ENCODE data around the gene BLOC1S6. TPM values are rescaled to one million over a fixed set of nuclear protein-coding genes. Genes with fewer than 3 reads are reported as not detected.

BLOC1S6 gene, protein sequence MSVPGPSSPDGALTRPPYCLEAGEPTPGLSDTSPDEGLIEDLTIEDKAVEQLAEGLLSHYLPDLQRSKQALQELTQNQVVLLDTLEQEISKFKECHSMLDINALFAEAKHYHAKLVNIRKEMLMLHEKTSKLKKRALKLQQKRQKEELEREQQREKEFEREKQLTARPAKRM
- 10 to 100 TPM; 36.1 to 52.5 TPM for total RNA-seq

DNA sequence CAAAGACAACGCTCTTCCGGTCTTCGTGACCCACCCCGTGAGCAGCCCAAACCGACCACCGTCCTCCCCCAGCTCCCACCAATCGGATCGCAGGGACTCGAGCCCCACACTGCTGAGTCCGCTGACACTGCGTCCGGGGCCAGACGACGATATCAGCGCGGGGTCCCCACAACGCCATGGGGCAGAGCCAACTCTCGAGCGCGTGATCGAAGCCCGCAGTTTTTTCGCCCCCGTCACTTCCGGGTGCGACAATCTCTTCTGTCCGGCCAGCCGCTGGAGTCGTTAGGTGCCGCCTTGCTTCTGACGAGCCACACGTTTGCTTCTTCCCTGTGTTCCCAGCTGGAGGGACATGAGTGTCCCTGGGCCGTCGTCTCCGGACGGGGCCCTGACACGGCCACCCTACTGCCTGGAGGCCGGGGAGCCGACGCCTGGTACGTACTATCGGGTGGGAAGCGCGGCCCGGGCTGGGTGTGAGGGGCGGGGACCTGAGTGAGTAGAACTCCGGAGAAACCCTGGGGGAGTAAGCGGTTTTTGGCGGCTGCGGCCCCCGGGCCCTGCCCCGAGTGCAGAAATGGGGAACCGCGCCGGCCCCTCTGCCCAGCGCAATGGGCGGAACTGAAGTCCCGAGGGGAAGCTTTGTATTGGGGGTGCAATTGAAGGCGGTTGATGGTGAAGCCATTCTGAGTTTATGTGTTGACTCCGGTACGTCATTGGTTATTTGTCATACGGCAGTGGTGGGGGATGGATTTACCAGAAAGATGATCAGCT is at the start of gene BLOC1S6:
Gene BLOC1S6, plus strand, starts transcription at position 285 of the 768 bp plus-strand sequence. Its CDS starts 65 bp downstream, at position 350.
- intact Hi-C loops (cut with DNase I, micrococcal nuclease): loop anchor here (1.0 to 2.0 kb wide), 9 partner anchors 48 to 420 kb away; partner anchors contain the start of genes SLC30A4 (in 2 of the 2) and SQOR (in 1 of the 2)

DNA sequence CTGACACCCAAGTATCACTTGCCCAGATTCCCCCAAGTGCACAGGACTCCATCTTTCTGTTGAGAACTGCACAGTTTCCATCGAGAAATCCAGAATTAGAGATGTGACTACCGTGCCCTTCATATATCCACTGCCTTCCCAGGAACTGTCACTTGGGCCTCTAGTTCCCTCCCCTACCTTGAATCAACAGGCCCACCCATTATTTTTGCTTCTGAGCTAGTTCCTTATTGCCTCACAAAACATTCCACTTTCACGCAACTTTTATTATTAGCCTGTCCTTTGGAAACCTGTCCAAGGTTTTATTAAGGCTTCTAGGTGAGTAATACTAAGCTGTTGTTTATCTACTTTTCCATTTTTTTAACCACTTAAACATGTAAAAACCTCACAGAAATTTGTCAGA is 47.5 kb upstream of the BLOC1S6 start:
- DNase-seq (no peak), ATAC-seq (no peak)
- Mint-ChIP-seq H3K36me3 (ENCODE audit: low read depth) (no peaks in the 10 kb centered on the region), H3K27me3 (no peaks in the 10 kb centered on the region), H3K27ac (no peak overlapping the region), H3K4me3 (no peak overlapping the region), H3K9me3 (ENCODE audit: low read depth) (no peaks in the 10 kb centered on the region), H3K4me1 (no peaks in the 10 kb centered on the region)
- CTCF ChIA-PET: interaction anchor here (0.9 kb wide), 1 partner anchor 18 kb away, joined by 3 read pairs; no protein-coding TSS in a partner anchor
- POLR2A ChIA-PET: no interaction called here
- intact Hi-C loops (cut with DNase I, micrococcal nuclease): no loop called here

More for the DNA sequence above, at the start of gene BLOC1S6:
- H3K27me3 Mint-ChIP-seq: no peaks in the 10 kb centered on the region
- H3K27ac Mint-ChIP-seq: peak within 1 kb of the TSS; percentile 100
- peak within 1 kb of the TSS; percentile 94 for H3K4me3 Mint-ChIP-seq
- ChIA-PET POLR2A (interaction anchor here (0.5 to 3.1 kb wide), 7 partner anchors 10 to 875 kb away, joined by 3 to 23 read pairs (median 4); partner anchors contain the start of gene SHF), CTCF (interaction anchor here (0.6 to 4.2 kb wide), 19 partner anchors 11 to 272 kb away, joined by 3 to 33 read pairs (median 4); a partner anchor contains a TSS)
- peaks cover 3% of the 10 kb centered on the region for H3K36me3 Mint-ChIP-seq (ENCODE audit: low read depth)
- ATAC-seq (peak; percentile 81), DNase-seq (peak; percentile 91)
- peaks cover 48% of the 10 kb centered on the region for H3K4me1 Mint-ChIP-seq
- H3K9me3 Mint-ChIP-seq (ENCODE audit: low read depth): no peaks in the 10 kb centered on the region

GRCh38 chr15:45540531-45540930 is 46.6 kb upstream of the BLOC1S6 start:
- Mint-ChIP-seq H3K4me3 (no peak overlapping the region), H3K36me3 (ENCODE audit: low read depth) (no peaks in the 10 kb centered on the region), H3K27me3 (no peaks in the 10 kb centered on the region), H3K9me3 (ENCODE audit: low read depth) (no peaks in the 10 kb centered on the region), H3K27ac (no peak overlapping the region), H3K4me1 (no peaks in the 10 kb centered on the region)
- ATAC-seq (no peak), DNase-seq (no peak)
- intact Hi-C loops (cut with DNase I, micrococcal nuclease): no loop called here
- ChIA-PET CTCF (interaction anchor here (0.9 kb wide), 1 partner anchor 19 kb away, joined by 3 read pairs; no protein-coding TSS in a partner anchor), POLR2A (no interaction called here)

DNA sequence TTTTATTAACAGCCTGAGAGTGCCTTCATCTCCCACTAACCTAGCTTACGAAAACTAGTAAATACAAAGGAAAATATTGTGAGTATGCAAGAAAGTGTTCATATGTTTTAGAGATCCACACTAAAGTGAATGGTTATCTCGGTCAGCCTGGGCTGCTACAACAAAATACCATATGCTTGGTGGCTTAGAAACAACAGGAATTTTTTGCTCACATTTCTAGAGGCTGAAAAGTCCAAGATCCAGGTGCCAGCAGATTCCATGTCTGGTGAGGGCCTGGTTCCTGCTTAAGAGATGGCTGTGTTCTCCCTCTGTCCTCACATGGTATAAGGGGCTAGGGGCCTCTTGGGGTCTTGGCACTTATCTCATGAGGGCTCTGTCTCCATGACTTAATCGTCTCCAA is 44.1 kb upstream of the BLOC1S6 start:
- no peaks in the 10 kb centered on the region for H3K9me3 Mint-ChIP-seq (ENCODE audit: low read depth)
- ATAC-seq (no peak), DNase-seq (no peak)
- H3K27ac Mint-ChIP-seq: no peak overlapping the region
- H3K27me3 Mint-ChIP-seq: peaks cover 1% of the 10 kb centered on the region
- intact Hi-C loops (cut with DNase I, micrococcal nuclease): no loop called here
- no peak overlapping the region for H3K4me3 Mint-ChIP-seq
- no peaks in the 10 kb centered on the region for H3K4me1 Mint-ChIP-seq
- ChIA-PET POLR2A (no interaction called here), CTCF (no interaction called here)
- H3K36me3 Mint-ChIP-seq (ENCODE audit: low read depth): no peaks in the 10 kb centered on the region

DNA sequence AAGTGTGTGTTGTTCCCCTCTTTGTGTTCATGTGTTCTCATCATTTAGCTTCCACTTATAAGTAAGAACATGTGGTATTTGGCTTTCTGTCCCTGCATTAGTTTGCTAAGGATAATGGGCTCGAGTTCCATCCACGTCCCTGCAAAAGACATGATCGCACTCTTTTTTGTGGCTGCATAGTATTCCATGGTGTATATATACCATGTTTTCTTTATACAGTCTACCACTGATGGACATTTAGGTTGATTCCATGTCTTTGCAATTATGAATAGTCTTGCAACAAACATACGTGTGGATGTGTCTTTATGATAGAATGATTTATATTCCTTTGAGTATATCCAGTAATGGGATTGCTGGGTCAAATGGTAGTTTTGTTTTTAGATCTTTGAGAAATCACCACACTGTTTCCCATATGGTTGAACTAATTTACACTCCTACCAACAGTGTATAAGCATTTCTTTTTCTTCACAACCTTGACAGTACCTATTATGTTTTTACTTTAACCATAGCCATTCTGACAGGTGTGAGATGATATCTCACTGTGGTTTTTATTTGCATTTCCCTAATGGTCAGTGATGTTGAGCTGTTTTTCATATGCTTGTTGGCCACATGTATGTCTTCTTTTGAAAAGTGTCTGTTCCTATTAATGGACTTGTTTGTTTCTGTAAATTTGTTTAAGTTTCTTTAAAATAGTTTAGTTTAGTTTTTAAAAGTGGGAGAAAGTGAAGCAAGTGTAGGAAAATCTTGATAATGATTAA is 42.7 kb upstream of the BLOC1S6 start:
- intact Hi-C loops (cut with DNase I, micrococcal nuclease): no loop called here
- POLR2A ChIA-PET: no interaction called here
- Mint-ChIP-seq H3K27me3 (peaks cover 1% of the 10 kb centered on the region), H3K27ac (no peak overlapping the region), H3K4me1 (no peaks in the 10 kb centered on the region), H3K36me3 (ENCODE audit: low read depth) (no peaks in the 10 kb centered on the region), H3K4me3 (no peak overlapping the region), H3K9me3 (ENCODE audit: low read depth) (no peaks in the 10 kb centered on the region)
- no peak for ATAC-seq
- DNase-seq: no peak
- CTCF ChIA-PET: no interaction called here

DNA sequence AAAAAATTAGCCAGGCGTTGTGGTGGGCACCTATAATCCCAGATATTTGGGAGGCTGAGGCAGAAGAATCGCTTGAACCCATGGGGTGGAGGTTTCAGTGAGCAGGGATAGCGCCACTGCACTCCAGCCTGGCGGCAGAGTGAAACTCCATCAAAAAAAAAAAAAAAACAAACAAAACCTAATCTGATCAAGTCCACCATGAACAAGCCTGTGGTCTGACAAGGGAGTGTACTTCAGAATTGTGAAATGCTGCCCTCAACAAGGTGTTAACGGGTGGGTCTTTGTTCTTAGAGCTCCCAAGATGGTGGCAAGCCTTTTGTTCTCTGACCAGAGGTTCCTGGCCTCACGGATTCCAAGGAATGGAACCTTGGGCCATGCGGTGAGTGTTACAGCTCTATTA is 40.4 kb upstream of the BLOC1S6 start:
- Mint-ChIP-seq H3K4me1 (no peaks in the 10 kb centered on the region), H3K27me3 (peaks cover 3% of the 10 kb centered on the region), H3K36me3 (ENCODE audit: low read depth) (no peaks in the 10 kb centered on the region), H3K27ac (no peak overlapping the region), H3K4me3 (no peak overlapping the region), H3K9me3 (ENCODE audit: low read depth) (no peaks in the 10 kb centered on the region)
- no peak for DNase-seq
- intact Hi-C loops (cut with DNase I, micrococcal nuclease): no loop called here
- no peak for ATAC-seq
- ChIA-PET POLR2A (no interaction called here), CTCF (no interaction called here)

DNA sequence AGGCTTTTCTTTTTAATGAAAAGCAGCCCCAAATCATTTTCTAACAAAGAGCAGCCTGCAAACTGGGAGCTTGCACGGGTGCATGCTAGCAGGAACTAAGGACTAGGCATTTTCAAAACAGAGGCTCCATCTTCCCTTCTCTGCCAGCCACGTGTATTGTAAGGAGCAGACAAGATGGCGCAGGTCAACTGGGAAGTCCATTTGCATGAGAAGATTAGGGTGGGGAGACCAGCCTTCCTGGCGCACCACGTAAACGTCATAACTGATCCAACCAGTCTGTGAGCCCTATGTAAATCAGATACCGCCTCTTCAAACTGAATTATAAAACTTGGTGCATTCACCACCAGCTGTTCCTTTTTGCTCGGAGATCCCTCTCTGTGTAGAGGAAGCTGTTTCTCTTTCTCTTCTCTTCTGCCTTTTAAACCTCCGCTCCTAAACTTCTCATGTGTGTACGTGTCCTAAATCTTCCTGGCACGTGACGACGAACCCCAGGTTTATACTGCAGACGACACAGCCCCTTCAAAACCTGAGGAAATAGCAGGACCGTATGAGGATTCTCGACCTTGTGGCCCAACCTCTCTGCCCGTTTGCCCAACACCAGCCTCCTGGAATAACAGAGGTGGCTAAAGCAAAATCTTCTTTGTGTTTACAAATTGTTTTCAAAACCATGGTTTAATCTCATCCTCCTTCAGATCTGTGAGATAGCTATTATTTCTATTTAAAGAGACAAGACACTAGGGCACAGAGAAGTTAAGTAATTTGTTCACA is 38.2 kb upstream of the BLOC1S6 start:
- ChIA-PET POLR2A (no interaction called here), CTCF (interaction anchor here (0.8 kb wide), 1 partner anchor 65 kb away, joined by 3 read pairs; no protein-coding TSS in a partner anchor)
- DNase-seq (no peak), ATAC-seq (no peak)
- Mint-ChIP-seq H3K4me1 (no peaks in the 10 kb centered on the region), H3K9me3 (ENCODE audit: low read depth) (no peaks in the 10 kb centered on the region), H3K4me3 (no peak overlapping the region), H3K27ac (no peak overlapping the region), H3K36me3 (ENCODE audit: low read depth) (no peaks in the 10 kb centered on the region), H3K27me3 (peaks cover 3% of the 10 kb centered on the region)
- intact Hi-C loops (cut with DNase I, micrococcal nuclease): no loop called here

GRCh38 chr15:45549541-45550220 is 37.5 kb upstream of the BLOC1S6 start:
- POLR2A ChIA-PET: interaction anchor here (0.6 kb wide), 1 partner anchor 65 kb away, joined by 3 read pairs; no protein-coding TSS in a partner anchor
- CTCF ChIA-PET: interaction anchor here (0.8 kb wide), 1 partner anchor 64 kb away, joined by 3 read pairs; no protein-coding TSS in a partner anchor
- Mint-ChIP-seq H3K9me3 (ENCODE audit: low read depth) (no peaks in the 10 kb centered on the region), H3K4me1 (no peaks in the 10 kb centered on the region), H3K27me3 (peaks cover 7% of the 10 kb centered on the region), H3K4me3 (no peak overlapping the region), H3K36me3 (ENCODE audit: low read depth) (no peaks in the 10 kb centered on the region), H3K27ac (no peak overlapping the region)
- no peak for DNase-seq
- ATAC-seq: no peak
- intact Hi-C loops (cut with DNase I, micrococcal nuclease): no loop called here

DNA sequence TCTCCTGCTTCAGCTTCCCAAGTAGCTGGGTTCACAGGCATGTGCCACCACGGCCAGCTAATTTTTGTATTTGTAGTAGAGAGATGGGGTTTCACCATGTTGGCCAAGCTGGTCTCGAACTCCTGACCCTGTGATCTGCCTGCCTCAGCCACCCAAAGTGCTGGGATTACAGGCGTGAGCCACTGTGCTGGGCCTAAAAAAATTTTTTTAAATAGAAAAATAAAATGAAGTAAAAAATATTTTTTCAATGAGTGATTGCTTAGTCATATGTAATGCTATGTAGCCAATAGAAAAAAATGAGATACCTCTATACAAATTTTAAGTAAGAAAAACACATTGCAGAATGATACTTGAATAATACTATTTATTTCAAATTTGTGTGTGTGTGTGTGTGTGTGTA is 36.7 kb upstream of the BLOC1S6 start:
- POLR2A ChIA-PET: interaction anchor here (0.6 kb wide), 1 partner anchor 66 kb away, joined by 3 read pairs; no protein-coding TSS in a partner anchor
- H3K4me1 Mint-ChIP-seq: no peaks in the 10 kb centered on the region
- no peak for ATAC-seq
- H3K4me3 Mint-ChIP-seq: no peak overlapping the region
- no peak for DNase-seq
- intact Hi-C loops (cut with DNase I, micrococcal nuclease): no loop called here
- H3K36me3 Mint-ChIP-seq (ENCODE audit: low read depth): no peaks in the 10 kb centered on the region
- peaks cover 9% of the 10 kb centered on the region for H3K27me3 Mint-ChIP-seq
- CTCF ChIA-PET: no interaction called here
- no peaks in the 10 kb centered on the region for H3K9me3 Mint-ChIP-seq (ENCODE audit: low read depth)
- no peak overlapping the region for H3K27ac Mint-ChIP-seq

DNA sequence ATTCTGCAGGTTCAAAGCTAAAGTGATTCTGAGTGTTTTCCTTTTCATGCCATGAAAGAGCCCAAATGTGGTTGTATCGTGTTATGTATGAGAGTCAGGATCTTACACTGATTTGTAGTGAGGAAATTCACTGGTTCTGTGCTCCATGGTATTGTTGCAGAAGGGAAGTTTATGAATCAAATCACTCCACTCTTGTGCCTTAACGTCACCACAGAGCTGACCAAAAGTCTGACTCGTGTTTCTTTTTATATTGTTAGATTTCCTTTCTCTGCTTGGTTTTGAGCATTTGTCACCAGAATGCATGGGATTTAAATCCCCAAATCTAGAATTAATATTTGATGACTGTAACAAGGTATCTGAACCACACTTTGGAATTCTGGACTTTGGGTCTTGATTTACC is 35.5 kb upstream of the BLOC1S6 start:
- no peaks in the 10 kb centered on the region for H3K4me1 Mint-ChIP-seq
- no peaks in the 10 kb centered on the region for H3K36me3 Mint-ChIP-seq (ENCODE audit: low read depth)
- ChIA-PET CTCF (interaction anchor here (0.7 kb wide), 1 partner anchor 14 kb away, joined by 3 read pairs; no protein-coding TSS in a partner anchor), POLR2A (no interaction called here)
- ATAC-seq: no peak
- H3K4me3 Mint-ChIP-seq: no peak overlapping the region
- H3K27me3 Mint-ChIP-seq: peaks cover 15% of the 10 kb centered on the region
- intact Hi-C loops (cut with DNase I, micrococcal nuclease): no loop called here
- H3K27ac Mint-ChIP-seq: no peak overlapping the region
- no peaks in the 10 kb centered on the region for H3K9me3 Mint-ChIP-seq (ENCODE audit: low read depth)
- DNase-seq: no peak

All from activated CD4-positive, alpha-beta T cell treated with anti-CD3 and anti-CD28 coated beads for 36 hours (primary cell).